HepG2 (cell line): Measurements from ENCODE around the gene TCEA3. TPM values are rescaled to one million over a fixed set of nuclear protein-coding genes. Genes with fewer than 3 reads are reported as not detected.
A peak's percentile ranks its signal among the peaks of the same experiment; 100 is the strongest.

Experiments
- ATAC-seq: fragments of 200-7000 bp; cut with Tn5 transposase; 3 replicates; pipeline ENCODE4 v1.9.1; 2020; ENCODE audit warnings: mild to moderate bottlenecking, moderate library complexity
- BruUV-seq: library from RNA; stranded (reverse); fragments of 400-500 nt; replicated peaks from 2 replicates; lab custom pipeline; 2021; lab: Mats Ljungman, UMichigan
- CTCF ChIA-PET: fragments of 300-600 bp; formaldehyde crosslinking; extraction: SDS; loops from one replicate; lab custom pipeline; 2021; ENCODE audit warnings: low total read pairs, inconsistent platforms, low intra/inter-chr PET ratio; lab: Yijun Ruan, JAX
- POLR2A ChIA-PET: fragments of 350-600 bp; sonication (Branson Sonifier 250); formaldehyde crosslinking; loops from one replicate; lab custom pipeline; 2020; ENCODE audit warnings: antibody characterized with exemption, inconsistent platforms; lab: Yijun Ruan, JAX
- DNase-seq: peaks from one replicate; pipeline ENCODE4 v3.0.0-alpha.2; 2015; ENCODE audit warnings: low spot score
- FAIRE-seq: peaks from 3 replicates; lab custom pipeline; 2011; peaks lifted over from hg19 to GRCh38; lab: Jason Lieb, UNC
- H2AFZ ChIP-seq: one replicate; pipeline ENCODE4 v1.6.1; 2011; ENCODE audit warnings: low read length, inconsistent platforms
- H3K27ac ChIP-seq: fragments of 300-600 bp; 3 replicates; pipeline ENCODE4 v1.8.0; 2011; ENCODE audit warnings: mixed run types, mild to moderate bottlenecking, mixed read lengths, low read length, inconsistent platforms; ENCODE audit not compliant: insufficient read depth; ENCODE audit errors: extremely low read length
- H3K27me3 ChIP-seq, 2 experiments: fragments of 200-600 bp in 1 of 2; 2 replicates in 1 of 2; 3 replicates in 1 of 2; pipeline versions ENCODE4 v1.6.0 to v1.8.0; 2011; ENCODE audit warnings: low read length in 2 of 2, mild to moderate bottlenecking in 2 of 2, moderate library complexity in 2 of 2, inconsistent platforms in 1 of 2; ENCODE audit not compliant: insufficient read depth in 2 of 2, control insufficient read depth in 1 of 2
- H3K36me3 ChIP-seq, 2 experiments: fragments of 200-600 bp in 1 of 2; replicated peaks in 1 of 2; 2 replicates in 1 of 2; 3 replicates in 1 of 2; pipeline versions ENCODE4 v1.5.1 to v1.8.0; 2011; ENCODE audit warnings: low read length in 2 of 2, inconsistent platforms in 1 of 2; ENCODE audit not compliant: insufficient read depth in 2 of 2, control insufficient read depth in 1 of 2
- H3K4me1 ChIP-seq: 2 replicates; pipeline ENCODE4 v1.5.1; 2012; ENCODE audit warnings: low read length, inconsistent platforms; ENCODE audit not compliant: insufficient read depth
- H3K4me2 ChIP-seq: 2 replicates; pipeline ENCODE4 v1.6.0; 2011; ENCODE audit warnings: low read depth, low read length, inconsistent platforms
- H3K4me3 ChIP-seq, 3 experiments: fragments of 200-600 bp in 1 of 3; sonication (generic), shearing (Covaris generic) in 1 of 3; replicated peaks in 1 of 3; 2 replicates each; pipeline ENCODE4 v1.5.1; 2011 to 2016; ENCODE audit warnings: low read length in 3 of 3, inconsistent platforms in 2 of 3, low read depth in 2 of 3, mild to moderate bottlenecking in 2 of 3, control low read depth in 1 of 3, mixed read lengths in 1 of 3; ENCODE audit not compliant: insufficient read depth in 1 of 3
- H3K79me2 ChIP-seq: one replicate; pipeline ENCODE4 v1.6.1; 2011; ENCODE audit warnings: low read length, inconsistent platforms; ENCODE audit not compliant: insufficient read depth
- H3K9ac ChIP-seq: 2 replicates; pipeline ENCODE4 v1.6.0; 2011; ENCODE audit warnings: mild to moderate bottlenecking, low read depth, low read length, inconsistent platforms; ENCODE audit not compliant: insufficient read depth
- H3K9me3 ChIP-seq: 2 replicates; pipeline ENCODE4 v1.5.1; 2012; ENCODE audit warnings: mild to moderate bottlenecking, low read length
- H4K20me1 ChIP-seq: 2 replicates; pipeline ENCODE4 v1.6.0; 2011; ENCODE audit warnings: inconsistent platforms, mild to moderate bottlenecking, low read length, moderate library complexity; ENCODE audit not compliant: insufficient read depth
- CEBPG ChIP-seq: IDR thresholded peaks from 2 replicates; pipeline ENCODE4 v1.6.1; 2016
- FOSL2 ChIP-seq: sonication (generic); formaldehyde crosslinking; IDR thresholded peaks from 2 replicates; pipeline ENCODE4 v1.4.0; 2020; ENCODE audit warnings: missing genetic modification reagents
- FOXC1 ChIP-seq: sonication (generic); formaldehyde crosslinking; IDR thresholded peaks from 2 replicates; pipeline ENCODE4 v1.8.0; 2022; ENCODE audit warnings: mild to moderate bottlenecking, missing genetic modification reagents, borderline replicate concordance
- GABPB1 ChIP-seq: IDR thresholded peaks from 2 replicates; pipeline ENCODE4 v1.6.1; 2016; ENCODE audit warnings: mild to moderate bottlenecking, missing genetic modification reagents, moderate library complexity, missing compliant biosample characterization
- KAT2B ChIP-seq: fragments of 150-350 bp; IDR thresholded peaks from 2 replicates; pipeline ENCODE4 v1.6.1; 2014; ENCODE audit warnings: low read depth, low read length, borderline replicate concordance
- PHF8 ChIP-seq: sonication (generic); formaldehyde crosslinking; IDR thresholded peaks from 2 replicates; pipeline ENCODE4 v1.5.0; 2020; ENCODE audit warnings: missing genetic modification reagents
- TARDBP ChIP-seq: sonication (generic); formaldehyde crosslinking; IDR thresholded peaks from 2 replicates; pipeline ENCODE4 v1.8.0; 2022; ENCODE audit warnings: mild to moderate bottlenecking, missing genetic modification reagents
- TGIF2 ChIP-seq: IDR thresholded peaks from 2 replicates; pipeline ENCODE4 v1.6.1; 2016; ENCODE audit warnings: control low read depth, missing compliant biosample characterization
- ZBTB42 ChIP-seq: sonication (generic); formaldehyde crosslinking; IDR thresholded peaks from 2 replicates; pipeline ENCODE4 v1.5.0; 2020; ENCODE audit warnings: mild to moderate bottlenecking, missing genetic modification reagents
- ZFX ChIP-seq: sonication (generic); formaldehyde crosslinking; IDR thresholded peaks from 2 replicates; pipeline ENCODE4 v1.4.0; 2020; ENCODE audit warnings: mild to moderate bottlenecking, low read depth, missing genetic modification reagents, moderate library complexity
- ZNF614 ChIP-seq: IDR thresholded peaks from 2 replicates; pipeline ENCODE4 v1.6.1; 2018; ENCODE audit warnings: missing biosample characterization, missing genetic modification reagents, inconsistent platforms, borderline replicate concordance
- ZNF792 ChIP-seq: IDR thresholded peaks from 2 replicates; pipeline ENCODE4 v1.6.1; 2016
- ZSCAN25 ChIP-seq: sonication (generic); formaldehyde crosslinking; IDR thresholded peaks from 2 replicates; pipeline ENCODE4 v1.8.0; 2022; ENCODE audit warnings: mild to moderate bottlenecking, missing genetic modification reagents
- WGBS: methylation state at CpG from one replicate; pipeline ENCODE4 v1.1.6; 2017; ENCODE audit warnings: low lambda C conversion rate; 5-methylcytosine and 5-hydroxymethylcytosine counted together
- in situ Hi-C: cut with HindIII; loops from 2 replicates; pipeline ENCODE4 v1.10.0; 2017; ENCODE audit warnings: low pct_unique_long_range_greater_than_20kb; ENCODE audit not compliant: extremely low pct_ligation_motif_present
- intact Hi-C: fragments of 100-400 bp; cut with micrococcal nuclease; formaldehyde crosslinking; loops from one replicate; pipeline ENCODE4 v1.10.0; 2022; ENCODE audit not compliant: unreplicated experiment
- polyA plus RNA-seq, 8 experiments: library from polyadenylated mRNA; depleted of rRNA in 3 of 8; stranded (reverse) in 7 of 8; unstranded in 1 of 8; fragments of >200 nt; fragmentation: Illumina TruSeq in 4 of 8; extraction: Trizol in 4 of 8; gene quantifications; 2 replicates each; pipeline versions ENCODE4 v1.2.1 to v1.2.3, GENCODE V29; 2011 to 2016; ENCODE audit warnings: low read depth in 4 of 8, missing spikeins in 1 of 8, mixed read lengths in 1 of 8; ENCODE audit not compliant: insufficient read depth in 1 of 8
- total RNA-seq, 5 experiments: library from RNA; depleted of rRNA; stranded (reverse); fragments of >200 nt; fragmentation: Illumina TruSeq; extraction: Trizol; gene quantifications; 2 replicates each; pipeline ENCODE4 v1.2.3, GENCODE V29; 2016; ENCODE audit warnings: low read depth in 1 of 5
- TF ChIP-seq, protein P1 (sequence below), 2 experiments: sonication (generic) in 1 of 2; formaldehyde crosslinking in 1 of 2; IDR thresholded peaks; 2 replicates each; pipeline versions ENCODE4 v1.6.1 to v1.9.0; 2014 to 2022; ENCODE audit warnings: antibody characterized with exemption in 1 of 2, borderline replicate concordance in 1 of 2, inconsistent platforms in 1 of 2, low read depth in 1 of 2, missing genetic modification reagents in 1 of 2
- TF ChIP-seq, protein P2 (sequence below): IDR thresholded peaks from 2 replicates; pipeline ENCODE4 v1.6.1; 2016; ENCODE audit warnings: missing genetic modification reagents, missing compliant biosample characterization
- TF ChIP-seq, protein P3 (sequence below): IDR thresholded peaks from 2 replicates; pipeline ENCODE4 v1.6.1; 2018; ENCODE audit warnings: missing genetic modification reagents

Gene TCEA3
- total and polyA plus RNA-seq, 2 of the 13 experiments (the other 11 are each of a cell fraction or from before 2014, with no cell fraction given) = 55.5 to 84.6 TPM

DNA sequence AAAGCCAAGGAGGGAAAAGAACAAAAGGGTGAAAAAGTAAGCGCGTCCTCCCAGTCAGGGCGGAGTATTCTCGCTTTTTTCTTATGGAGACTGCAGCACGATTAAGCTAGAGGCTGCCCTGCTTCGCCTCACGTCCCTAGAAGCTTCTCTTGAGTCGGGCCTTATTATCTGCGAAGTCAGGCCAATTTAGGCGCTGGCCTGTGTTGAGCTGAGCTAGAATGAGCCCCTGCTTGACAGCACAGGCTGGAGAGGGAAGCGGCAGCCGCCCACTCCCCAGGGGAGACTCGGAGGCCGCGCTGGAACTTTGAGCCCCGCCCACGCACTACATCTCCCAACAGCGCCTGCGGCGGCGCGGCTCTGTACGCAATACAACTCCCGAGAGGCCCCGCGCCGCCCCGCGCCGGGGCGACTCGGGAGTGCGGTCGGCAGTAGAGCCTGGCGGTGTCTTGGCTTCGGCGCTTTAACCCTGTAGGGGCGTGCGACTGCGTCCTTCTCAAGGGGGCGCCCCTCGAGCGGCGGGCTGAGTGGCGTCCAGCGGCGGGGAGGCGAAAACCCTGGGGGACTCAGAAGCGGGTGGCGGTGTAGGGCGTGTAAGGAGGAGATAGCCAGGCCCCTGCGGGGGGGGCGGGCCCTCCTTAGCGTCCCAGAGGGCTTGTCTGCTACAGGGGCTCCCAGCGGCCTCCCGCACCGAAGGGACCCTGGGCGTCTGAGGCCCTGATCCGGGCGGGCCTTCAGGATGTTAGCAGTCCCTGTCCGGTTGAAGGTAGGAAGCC is 55.8 kb downstream of the TCEA3 start:
- H3K27me3 ChIP-seq = no peaks in the 10 kb centered on the region; a peak in 1 of 5 replicates
- DNase-seq (peak; percentile 85), ATAC-seq (peak; percentile 87), FAIRE-seq (no peak)
- H3K4me3 ChIP-seq = peak overlapping the region; percentile 92 to 99 (median 93)
- H3K9me3 ChIP-seq = no peaks in the 10 kb centered on the region
- H3K27ac ChIP-seq = peak overlapping the region; percentile 96
- under 1% methylated on average over 26 of the region's 61 CpGs for WGBS
- peak overlapping the region; percentile 97 for H3K4me2 ChIP-seq
- H3K9ac ChIP-seq = peak overlapping the region; percentile 96
- H3K4me1 ChIP-seq = peaks cover 36% of the 10 kb centered on the region
- H3K79me2 ChIP-seq = peaks cover 30% of the 10 kb centered on the region
- BruUV-seq = no TSS peak
- in situ Hi-C loops = no loop called here
- H4K20me1 ChIP-seq = no peaks in the 10 kb centered on the region
- H2AFZ ChIP-seq = peak overlapping the region; percentile 85
- POLR2A ChIA-PET = interaction anchor here (0.5 to 3.5 kb wide), 17 partner anchors 8 to 323 kb away, joined by 3 to 130 read pairs (median 5); partner anchors contain the start of genes ASAP3, HNRNPR, RPL11 and TCEA3
- CTCF ChIA-PET = no interaction called here
- intact Hi-C loops = loop anchor here (1.0 to 10.0 kb wide), 4 partner anchors 24 to 1016 kb away; partner anchors contain the start of genes E2F2 and HNRNPR
- no peaks in the 10 kb centered on the region; a peak in 2 of 5 replicates for H3K36me3 ChIP-seq
- TF ChIP-seq KAT2B (no peak), ZBTB42 (CRISPR knock-in tag) (peak; percentile 69; the same call in 1 of the 2 replicates), GABPB1 (CRISPR knock-in tag) (peak; percentile 82; the same call in 1 of the 2 replicates), CEBPG (CRISPR knock-in tag) (peak; percentile 83), ZSCAN25 (CRISPR knock-in tag) (peak; percentile 63; the same call in 1 of the 2 replicates), ZNF614 (CRISPR knock-in tag) (peak; percentile 43; the same call in 1 of the 2 replicates), ZNF792 (CRISPR knock-in tag) (peak; percentile 63), TARDBP (CRISPR knock-in tag) (peak; percentile 85), TGIF2 (CRISPR knock-in tag) (peak; percentile 49), FOSL2 (CRISPR knock-in tag) (peak; percentile 6; the same call in 1 of the 2 replicates), FOXC1 (CRISPR knock-in tag) (no peak; the same call in 1 of the 2 replicates), ZFX (CRISPR knock-in tag) (peak; percentile 92), PHF8 (peak; percentile 90)
- TF ChIP-seq, protein P1, sequence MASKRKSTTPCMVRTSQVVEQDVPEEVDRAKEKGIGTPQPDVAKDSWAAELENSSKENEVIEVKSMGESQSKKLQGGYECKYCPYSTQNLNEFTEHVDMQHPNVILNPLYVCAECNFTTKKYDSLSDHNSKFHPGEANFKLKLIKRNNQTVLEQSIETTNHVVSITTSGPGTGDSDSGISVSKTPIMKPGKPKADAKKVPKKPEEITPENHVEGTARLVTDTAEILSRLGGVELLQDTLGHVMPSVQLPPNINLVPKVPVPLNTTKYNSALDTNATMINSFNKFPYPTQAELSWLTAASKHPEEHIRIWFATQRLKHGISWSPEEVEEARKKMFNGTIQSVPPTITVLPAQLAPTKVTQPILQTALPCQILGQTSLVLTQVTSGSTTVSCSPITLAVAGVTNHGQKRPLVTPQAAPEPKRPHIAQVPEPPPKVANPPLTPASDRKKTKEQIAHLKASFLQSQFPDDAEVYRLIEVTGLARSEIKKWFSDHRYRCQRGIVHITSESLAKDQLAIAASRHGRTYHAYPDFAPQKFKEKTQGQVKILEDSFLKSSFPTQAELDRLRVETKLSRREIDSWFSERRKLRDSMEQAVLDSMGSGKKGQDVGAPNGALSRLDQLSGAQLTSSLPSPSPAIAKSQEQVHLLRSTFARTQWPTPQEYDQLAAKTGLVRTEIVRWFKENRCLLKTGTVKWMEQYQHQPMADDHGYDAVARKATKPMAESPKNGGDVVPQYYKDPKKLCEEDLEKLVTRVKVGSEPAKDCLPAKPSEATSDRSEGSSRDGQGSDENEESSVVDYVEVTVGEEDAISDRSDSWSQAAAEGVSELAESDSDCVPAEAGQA (IDR thresholded peaks at IDR 0.05; ENCODE audit: low read depth) = peak; percentile 22; the same call in 1 of the 2 replicates
- TF ChIP-seq, protein P1 (CRISPR knock-in tag; IDR thresholded peaks at IDR 0.05; ENCODE audit: borderline replicate concordance) = no peak; the same call in 1 of the 2 replicates
- TF ChIP-seq, protein P2, sequence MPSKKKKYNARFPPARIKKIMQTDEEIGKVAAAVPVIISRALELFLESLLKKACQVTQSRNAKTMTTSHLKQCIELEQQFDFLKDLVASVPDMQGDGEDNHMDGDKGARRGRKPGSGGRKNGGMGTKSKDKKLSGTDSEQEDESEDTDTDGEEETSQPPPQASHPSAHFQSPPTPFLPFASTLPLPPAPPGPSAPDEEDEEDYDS (CRISPR knock-in tag) = peak; percentile 45; the same call in 1 of the 2 replicates
- TF ChIP-seq, protein P3, sequence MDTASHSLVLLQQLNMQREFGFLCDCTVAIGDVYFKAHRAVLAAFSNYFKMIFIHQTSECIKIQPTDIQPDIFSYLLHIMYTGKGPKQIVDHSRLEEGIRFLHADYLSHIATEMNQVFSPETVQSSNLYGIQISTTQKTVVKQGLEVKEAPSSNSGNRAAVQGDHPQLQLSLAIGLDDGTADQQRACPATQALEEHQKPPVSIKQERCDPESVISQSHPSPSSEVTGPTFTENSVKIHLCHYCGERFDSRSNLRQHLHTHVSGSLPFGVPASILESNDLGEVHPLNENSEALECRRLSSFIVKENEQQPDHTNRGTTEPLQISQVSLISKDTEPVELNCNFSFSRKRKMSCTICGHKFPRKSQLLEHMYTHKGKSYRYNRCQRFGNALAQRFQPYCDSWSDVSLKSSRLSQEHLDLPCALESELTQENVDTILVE (CRISPR knock-in tag) = peak; percentile 95
